Endothelial cell of umbilical vein (primary cell): ENCODE measurements around the gene ERCC2. TPM values are rescaled to one million over a fixed set of nuclear protein-coding genes. Genes with fewer than 3 reads are reported as not detected.

Source experiments
- BruUV-seq: library from RNA; stranded (reverse); fragments of 400-500 nt; replicated peaks from 2 replicates; lab custom pipeline; 2021; lab: Mats Ljungman, UMichigan
- CTCF ChIA-PET: fragments of 300-600, 350-600 bp; sonication (Branson Sonifier 250); formaldehyde crosslinking; loops from one replicate; lab custom pipeline; 2021; ENCODE audit warnings: antibody characterized with exemption, inconsistent platforms; lab: Charles Lee
- POLR2A ChIA-PET: fragments of 300-600, 350-600 bp; sonication (Branson Sonifier 250); formaldehyde crosslinking; loops from one replicate; lab custom pipeline; 2021; ENCODE audit warnings: antibody characterized with exemption, inconsistent platforms; lab: Charles Lee
- DNase-seq: peaks from one replicate; pipeline ENCODE4 v3.0.0-alpha.2; 2011; ENCODE audit warnings: low read depth, low spot score
- FAIRE-seq: peaks from 2 replicates; lab custom pipeline; 2011; peaks lifted over from hg19 to GRCh38; lab: Jason Lieb, UNC
- H2AFZ ChIP-seq: 2 replicates; pipeline ENCODE4 v1.6.0; 2012; ENCODE audit warnings: low read depth, low read length, control low read depth, inconsistent platforms
- H3K27ac ChIP-seq: 2 replicates; pipeline ENCODE4 v1.5.1; 2011; ENCODE audit warnings: low read depth, mild to moderate bottlenecking, control low read depth, low read length, moderate library complexity; ENCODE audit not compliant: insufficient read depth
- H3K27me3 ChIP-seq, 2 experiments: 2 replicates each; pipeline versions ENCODE4 v1.6.0 to v1.6.1; 2011; ENCODE audit warnings: low read length in 2 of 2, mixed read lengths in 1 of 2; ENCODE audit not compliant: control insufficient read depth in 2 of 2, insufficient read depth in 2 of 2
- H3K36me3 ChIP-seq, 2 experiments: 2 replicates in 1 of 2; 3 replicates in 1 of 2; pipeline ENCODE4 v1.5.1; 2011; ENCODE audit warnings: low read length in 2 of 2, mild to moderate bottlenecking in 1 of 2, moderate library complexity in 1 of 2; ENCODE audit not compliant: control insufficient read depth in 2 of 2, insufficient read depth in 2 of 2; ENCODE audit errors: extremely low read depth in 1 of 2
- H3K4me1 ChIP-seq: 3 replicates; pipeline ENCODE4 v1.5.1; 2011; ENCODE audit warnings: mild to moderate bottlenecking, low read length; ENCODE audit not compliant: control insufficient read depth, insufficient read depth; ENCODE audit errors: extremely low read depth
- H3K4me2 ChIP-seq: 2 replicates; pipeline ENCODE4 v1.6.1; 2011; ENCODE audit warnings: low read length, control low read depth, mixed read lengths; ENCODE audit not compliant: insufficient read depth
- H3K4me3 ChIP-seq, 3 experiments: fragments of 200-600 bp in 1 of 3; sonication (generic), shearing (Covaris generic) in 1 of 3; replicated peaks in 1 of 3; 2 replicates each; pipeline ENCODE4 v1.5.1; 2011 to 2016; ENCODE audit warnings: control low read depth in 3 of 3, low read length in 3 of 3, mild to moderate bottlenecking in 2 of 3, inconsistent platforms in 1 of 3, low read depth in 1 of 3, moderate library complexity in 1 of 3; ENCODE audit not compliant: insufficient read depth in 1 of 3
- H3K79me2 ChIP-seq: 2 replicates; pipeline ENCODE4 v1.6.0; 2012; ENCODE audit warnings: low read length, inconsistent platforms; ENCODE audit not compliant: control insufficient read depth, insufficient read depth
- H3K9ac ChIP-seq: replicated peaks from 2 replicates; pipeline ENCODE3; 2011; ENCODE audit warnings: low read length, control low read depth; ENCODE audit not compliant: insufficient read depth; ENCODE audit errors: extremely low read depth
- H3K9me1 ChIP-seq: replicated peaks from 3 replicates; pipeline ENCODE4 v1.6.0; 2011; ENCODE audit warnings: mild to moderate bottlenecking, low read length; ENCODE audit not compliant: control insufficient read depth, insufficient read depth; ENCODE audit errors: extremely low read depth
- H3K9me3 ChIP-seq: replicated peaks from 2 replicates; pipeline ENCODE4 v1.5.1; 2012; ENCODE audit warnings: low read length, inconsistent platforms; ENCODE audit not compliant: control insufficient read depth, insufficient read depth
- H4K20me1 ChIP-seq: replicated peaks from 2 replicates; pipeline ENCODE3; 2011; ENCODE audit warnings: mild to moderate bottlenecking, low read length; ENCODE audit not compliant: control insufficient read depth, insufficient read depth; ENCODE audit errors: extremely low read depth
- CTCF ChIP-seq, 2 donors: IDR thresholded peaks; 1 replicate in 1 of 2; 2 replicates in 1 of 2; pipeline ENCODE4 v1.5.1; 2011; ENCODE audit warnings: low read length in 2 of 2, mild to moderate bottlenecking in 2 of 2, moderate library complexity in 2 of 2, control low read depth in 1 of 2, inconsistent platforms in 1 of 2, low read depth in 1 of 2; ENCODE audit not compliant: insufficient read depth in 1 of 2; ENCODE audit errors: extremely low read depth in 1 of 2
- EZH2 ChIP-seq: IDR thresholded peaks from 2 replicates; pipeline ENCODE4 v1.6.1; 2012; ENCODE audit warnings: borderline replicate concordance, low read depth, mild to moderate bottlenecking, moderate library complexity, low read length, inconsistent platforms; ENCODE audit not compliant: severe bottlenecking
- FOS ChIP-seq: IDR thresholded peaks from 2 replicates; pipeline ENCODE4 v1.6.1; 2011; ENCODE audit warnings: mild to moderate bottlenecking, low read length, moderate library complexity, borderline replicate concordance; ENCODE audit not compliant: insufficient read depth
- GATA2 ChIP-seq: IDR thresholded peaks from 2 replicates; pipeline ENCODE4 v1.7.0; 2011; ENCODE audit warnings: low read depth, mild to moderate bottlenecking, moderate library complexity, mixed read lengths, low read length; ENCODE audit not compliant: insufficient read length, insufficient read depth
- JUN ChIP-seq: IDR thresholded peaks from 2 replicates; pipeline ENCODE4 v1.6.1; 2011; ENCODE audit warnings: borderline replicate concordance, low read depth; ENCODE audit not compliant: insufficient read length, insufficient read depth
- MAX ChIP-seq: IDR thresholded peaks from 2 replicates; pipeline ENCODE4 v1.6.1; 2011; ENCODE audit not compliant: insufficient read depth, insufficient read length
- MYC ChIP-seq: IDR thresholded peaks from one replicate; pipeline ENCODE4 v1.6.1; 2011; ENCODE audit warnings: mild to moderate bottlenecking, low read depth, low read length
- POLR2A ChIP-seq: IDR thresholded peaks from 2 replicates; pipeline ENCODE4 v1.6.1; 2012; ENCODE audit warnings: low read depth, mild to moderate bottlenecking, control low read depth, low read length
- POLR2AphosphoS5 ChIP-seq: IDR thresholded peaks from 2 replicates; pipeline ENCODE4 v1.6.1; 2012; ENCODE audit warnings: low read depth, mild to moderate bottlenecking, control low read depth, low read length, moderate library complexity; ENCODE audit not compliant: insufficient read depth
- dilution Hi-C: fragments of 300-500 bp; cut with MboI; formaldehyde crosslinking; loops from one replicate; pipeline ENCODE4 v1.15.0; 2019; ENCODE audit warnings: low sequenced_read_pairs; ENCODE audit not compliant: extremely low pct_ligation_motif_present
- intact Hi-C: fragments of 100-400 bp; cut with micrococcal nuclease; formaldehyde crosslinking; loops from one replicate; pipeline ENCODE4 v1.10.0; 2022
- polyA plus RNA-seq, 4 experiments: library from polyadenylated mRNA; depleted of rRNA in 3 of 4; stranded (reverse) in 3 of 4; unstranded in 1 of 4; fragments of >200 nt; gene quantifications; 2 replicates each; pipeline versions ENCODE4 v1.2.1 to v1.2.3, GENCODE V29; 2011 to 2012; ENCODE audit warnings: missing spikeins in 1 of 4
- total RNA-seq: library from RNA; stranded (reverse); gene quantifications from 2 replicates; pipeline ENCODE4 v1.2.3, GENCODE V29; 2021

ERCC2 gene
- total and polyA plus RNA-seq, 2 donors (not counting 3 experiments of a cell fraction or from before 2014, with no cell fraction given): 59.9 to 61.8 TPM

GRCh38 chr19:45303269-45304060 is 66.9 kb downstream of the ERCC2 start:
- no peak for TF ChIP-seq POLR2A
- TF ChIP-seq FOS: no peak
- TF ChIP-seq POLR2AphosphoS5: no peak
- TF ChIP-seq CTCF (IDR thresholded peaks at IDR 0.05; ENCODE audit: extremely low read depth in 1 of 2, insufficient read depth in 1 of 2, low read depth in 1 of 2, low read length in 2 of 2): no peak
- no peak for TF ChIP-seq MYC
- TF ChIP-seq EZH2: no peak
- TF ChIP-seq MAX: no peak
- TF ChIP-seq JUN: no peak
- TF ChIP-seq GATA2: no peak
- DNase-seq (no peak), FAIRE-seq (no peak)
- Histone ChIP-seq H3K4me1 (no peaks in the 10 kb centered on the region), H2AFZ (no peak overlapping the region), H3K27ac (no peak overlapping the region), H3K9me1 (no peaks in the 10 kb centered on the region), H3K4me2 (no peak overlapping the region), H4K20me1 (no peaks in the 10 kb centered on the region), H3K9ac (no peak overlapping the region), H3K79me2 (no peaks in the 10 kb centered on the region), H3K9me3 (no peaks in the 10 kb centered on the region), H3K36me3 (peaks cover 0 to 2% of the 10 kb centered on the region in 2 experiments), H3K4me3 (no peak overlapping the region), H3K27me3 (peaks cover 0 to 7% of the 10 kb centered on the region in 2 experiments)
- TSS peak; percentile 53 for BruUV-seq
- POLR2A ChIA-PET: no interaction called here
- intact Hi-C loops: no loop called here
- dilution Hi-C loops: no loop called here
- CTCF ChIA-PET: no interaction called here
